Neuronal stem cell (in vitro differentiated cells): ENCODE measurements around the gene P4HA1.

ENCODE experiments used
- DNase-seq: peaks from one replicate; pipeline ENCODE4 v3.0.0-alpha.2; 2013; ENCODE audit warnings: low spot score
- H2AFZ ChIP-seq: one replicate; pipeline ENCODE4 v1.6.1; 2013; ENCODE audit warnings: mild to moderate bottlenecking, low read length, inconsistent platforms
- H2AK5ac ChIP-seq: 2 replicates; pipeline ENCODE4 v1.6.1; 2013; ENCODE audit warnings: low read depth, mild to moderate bottlenecking, inconsistent platforms, low read length, moderate library complexity, mixed read lengths
- H2BK120ac ChIP-seq: 2 replicates; pipeline ENCODE4 v1.6.1; 2013; ENCODE audit warnings: low read depth, mild to moderate bottlenecking, inconsistent platforms, low read length, moderate library complexity, mixed read lengths
- H2BK12ac ChIP-seq: one replicate; pipeline ENCODE4 v1.6.1; 2013; ENCODE audit warnings: low read length, inconsistent platforms
- H2BK15ac ChIP-seq: 2 replicates; pipeline ENCODE4 v1.6.1; 2013; ENCODE audit warnings: mild to moderate bottlenecking, low read length, inconsistent platforms, mixed read lengths
- H2BK5ac ChIP-seq: one replicate; pipeline ENCODE4 v1.6.1; 2013; ENCODE audit warnings: inconsistent platforms, mild to moderate bottlenecking, low read length, moderate library complexity
- H3K14ac ChIP-seq: one replicate; pipeline ENCODE4 v1.6.1; 2013; ENCODE audit warnings: low read length, inconsistent platforms
- H3K18ac ChIP-seq: 2 replicates; pipeline ENCODE4 v1.6.1; 2013; ENCODE audit warnings: low read length, inconsistent platforms
- H3K23ac ChIP-seq: 2 replicates; pipeline ENCODE4 v1.6.1; 2013; ENCODE audit warnings: low read depth, mild to moderate bottlenecking, mixed read lengths, low read length, inconsistent platforms; ENCODE audit not compliant: poor library complexity
- H3K27ac ChIP-seq: replicated peaks from 3 replicates; pipeline ENCODE4 v1.5.1; 2013; ENCODE audit warnings: low read length, inconsistent platforms
- H3K27me3 ChIP-seq, 3 experiments: 2 replicates each; pipeline ENCODE4 v1.6.1; 2013; ENCODE audit warnings: low read length in 3 of 3, mild to moderate bottlenecking in 2 of 3, inconsistent platforms in 1 of 3, low read depth in 1 of 3, mixed read lengths in 1 of 3, moderate library complexity in 1 of 3; ENCODE audit not compliant: control insufficient read depth in 3 of 3, insufficient read depth in 3 of 3
- H3K36me3 ChIP-seq, 2 donors: replicated peaks in 1 of 2; 2 replicates each; pipeline ENCODE4 v1.6.1; 2013; ENCODE audit warnings: low read length in 2 of 2; ENCODE audit not compliant: control insufficient read depth in 2 of 2, insufficient read depth in 2 of 2
- H3K4ac ChIP-seq: 2 replicates; pipeline ENCODE4 v1.6.1; 2013; ENCODE audit warnings: inconsistent platforms, mild to moderate bottlenecking, low read length, moderate library complexity
- H3K4me1 ChIP-seq, 2 donors: 1 replicate in 1 of 2; 2 replicates in 1 of 2; pipeline ENCODE4 v1.6.1; 2013; ENCODE audit warnings: low read length in 2 of 2, low read depth in 1 of 2; ENCODE audit not compliant: control insufficient read depth in 2 of 2, insufficient read depth in 1 of 2
- H3K4me2 ChIP-seq: one replicate; pipeline ENCODE4 v1.6.1; 2013; ENCODE audit warnings: mild to moderate bottlenecking, low read length, inconsistent platforms; ENCODE audit not compliant: insufficient read depth, poor library complexity, severe bottlenecking
- H3K4me3 ChIP-seq, 2 donors: 2 replicates each; pipeline ENCODE4 v1.5.1; 2013; ENCODE audit warnings: low read length in 2 of 2, mild to moderate bottlenecking in 2 of 2, inconsistent platforms in 1 of 2, moderate library complexity in 1 of 2
- H3K79me1 ChIP-seq: one replicate; pipeline ENCODE4 v1.6.1; 2013; ENCODE audit warnings: low read depth, mild to moderate bottlenecking, inconsistent platforms, low read length, moderate library complexity
- H3K9ac ChIP-seq: one replicate; pipeline ENCODE4 v1.6.1; 2013; ENCODE audit warnings: mild to moderate bottlenecking, low read depth, low read length, inconsistent platforms; ENCODE audit not compliant: poor library complexity
- H3K9me3 ChIP-seq, 2 donors: replicated peaks in 1 of 2; 2 replicates each; pipeline versions ENCODE3 to v1.6.1; 2013; ENCODE audit warnings: low read length in 2 of 2, mild to moderate bottlenecking in 2 of 2, inconsistent platforms in 1 of 2, low read depth in 1 of 2, mixed read lengths in 1 of 2, moderate library complexity in 1 of 2; ENCODE audit not compliant: control insufficient read depth in 2 of 2, insufficient read depth in 1 of 2
- H4K8ac ChIP-seq: one replicate; pipeline ENCODE4 v1.6.1; 2013; ENCODE audit warnings: low read depth, mild to moderate bottlenecking, inconsistent platforms, low read length, moderate library complexity
- H4K91ac ChIP-seq: one replicate; pipeline ENCODE4 v1.6.1; 2013; ENCODE audit warnings: low read length, low read depth, mild to moderate bottlenecking, inconsistent platforms; ENCODE audit not compliant: poor library complexity
- WGBS, 2 donors: extraction: QIAGEN DNeasy Blood & Tissue Kit; methylation state at CpG; one replicate each; pipeline ENCODE4 v1.1.7; 2013; ENCODE audit warnings: missing lambda C conversion rate in 2 of 2, mixed read lengths in 1 of 2; ENCODE audit not compliant: insufficient read length in 2 of 2, insufficient replicate concordance in 1 of 2; ENCODE audit errors: extremely low coverage in 2 of 2; 5-methylcytosine and 5-hydroxymethylcytosine counted together

The P4HA1 gene

GRCh38 chr10:73018632-73019031 is 78.0 kb downstream of the P4HA1 start:
- Histone ChIP-seq H3K27ac (no peak overlapping the region), H3K9me3 (no peaks in the 10 kb centered on the region), H2AK5ac (no peak overlapping the region), H2BK5ac (no peak overlapping the region), H3K36me3 (peaks cover 8 to 79% of the 10 kb centered on the region in 2 donors), H3K4me3 (no peak overlapping the region), H3K4me1 (peaks cover 0 to 6% of the 10 kb centered on the region in 2 donors), H3K79me1 (peaks cover 1% of the 10 kb centered on the region), H3K4me2 (no peak overlapping the region), H3K23ac (no peak overlapping the region), H3K18ac (no peak overlapping the region), H3K9ac (no peak overlapping the region), H3K14ac (no peak overlapping the region), H4K91ac (peak overlapping the region; percentile 53), H3K27me3 (no peaks in the 10 kb centered on the region), H2BK12ac (no peak overlapping the region), H3K4ac (no peak overlapping the region), H2BK15ac (no peak overlapping the region), H2AFZ (no peak overlapping the region), H2BK120ac (no peak overlapping the region), H4K8ac (no peak overlapping the region)
- WGBS, 2 donors = no CpG with 5 or more reads among the region's 1 CpG
- no peak for DNase-seq

GRCh38 chr10:73017955-73018480 is 78.6 kb downstream of the P4HA1 start:
- H3K27ac ChIP-seq = no peak overlapping the region

GRCh38 chr10:73015779-73016178 is 80.9 kb downstream of the P4HA1 start:
- Histone ChIP-seq H3K9me3 (no peaks in the 10 kb centered on the region), H3K4me3 (no peak overlapping the region), H3K23ac (no peak overlapping the region), H3K18ac (no peak overlapping the region), H4K91ac (no peak overlapping the region), H3K4ac (no peak overlapping the region), H4K8ac (no peak overlapping the region), H2BK12ac (no peak overlapping the region), H2AK5ac (no peak overlapping the region), H3K4me2 (no peak overlapping the region), H3K14ac (no peak overlapping the region), H3K27me3 (no peaks in the 10 kb centered on the region), H3K27ac (no peak overlapping the region), H3K79me1 (peaks cover 1% of the 10 kb centered on the region), H2AFZ (no peak overlapping the region), H2BK120ac (no peak overlapping the region), H3K9ac (no peak overlapping the region), H3K36me3 (peaks cover 12 to 87% of the 10 kb centered on the region in 2 donors), H3K4me1 (peaks cover 0 to 6% of the 10 kb centered on the region in 2 donors), H2BK15ac (no peak overlapping the region), H2BK5ac (no peak overlapping the region)
- WGBS, 2 donors = no CpG with 5 or more reads among the region's 2 CpGs
- DNase-seq = no peak

More at GRCh38 chr10:73017955-73018480, 78.6 kb downstream of the P4HA1 start:
- Histone ChIP-seq H3K27me3 (no peaks in the 10 kb centered on the region), H2BK120ac (peak overlapping the region; percentile 73), H3K4me1 (peaks cover 0 to 6% of the 10 kb centered on the region in 2 donors), H3K9me3 (no peaks in the 10 kb centered on the region), H3K4ac (no peak overlapping the region), H2BK12ac (no peak overlapping the region), H2AFZ (no peak overlapping the region), H4K8ac (no peak overlapping the region), H4K91ac (no peak overlapping the region), H3K9ac (no peak overlapping the region), H3K36me3 (peaks cover 11 to 85% of the 10 kb centered on the region in 2 donors), H2AK5ac (no peak overlapping the region), H3K23ac (no peak overlapping the region), H3K18ac (peak overlapping the region; percentile 1), H2BK5ac (no peak overlapping the region), H3K4me3 (no peak overlapping the region), H3K14ac (no peak overlapping the region), H3K79me1 (peaks cover 1% of the 10 kb centered on the region), H3K4me2 (no peak overlapping the region), H2BK15ac (no peak overlapping the region)
- no CpG with 5 or more reads among the region's 2 CpGs for WGBS, 2 donors
- no peak for DNase-seq

- Histone ChIP-seq H2BK15ac (no peak overlapping the region), H2BK120ac (no peak overlapping the region), H3K79me1 (no peaks in the 10 kb centered on the region), H2AK5ac (no peak overlapping the region), H3K14ac (no peak overlapping the region), H2AFZ (no peak overlapping the region), H3K4ac (no peak overlapping the region), H4K91ac (no peak overlapping the region), H3K9me3 (no peaks in the 10 kb centered on the region), H3K9ac (no peak overlapping the region), H3K4me3 (no peak overlapping the region), H3K27ac (no peak overlapping the region), H2BK5ac (no peak overlapping the region), H4K8ac (no peak overlapping the region), H3K4me1 (no peaks in the 10 kb centered on the region), H3K4me2 (no peak overlapping the region), H2BK12ac (no peak overlapping the region), H3K18ac (no peak overlapping the region), H3K36me3 (peaks cover 0 to 58% of the 10 kb centered on the region in 2 donors), H3K27me3 (no peaks in the 10 kb centered on the region), H3K23ac (no peak overlapping the region)
- DNase-seq = no peak
Observed at GRCh38 chr10:73003822-73004221, 92.8 kb downstream of the P4HA1 start.
